Measurements from ENCODE around the gene FAM72D. TPM values are rescaled to one million over a fixed set of nuclear protein-coding genes. Genes with fewer than 3 reads are reported as not detected.
"Not testable (repeated sequence)": the region's sequence is repeated elsewhere in the genome, so short reads cannot be mapped to it uniquely, and the experiment has no call there.

Gene FAM72D
- total RNA-seq, 2 experiments from 2014 or later, result not detected

GRCh38 chr1:145076877-145077276, 18.9 kb upstream of the FAM72D start:
- POLR2A ChIA-PET, result not testable (repeated sequence)

DNA sequence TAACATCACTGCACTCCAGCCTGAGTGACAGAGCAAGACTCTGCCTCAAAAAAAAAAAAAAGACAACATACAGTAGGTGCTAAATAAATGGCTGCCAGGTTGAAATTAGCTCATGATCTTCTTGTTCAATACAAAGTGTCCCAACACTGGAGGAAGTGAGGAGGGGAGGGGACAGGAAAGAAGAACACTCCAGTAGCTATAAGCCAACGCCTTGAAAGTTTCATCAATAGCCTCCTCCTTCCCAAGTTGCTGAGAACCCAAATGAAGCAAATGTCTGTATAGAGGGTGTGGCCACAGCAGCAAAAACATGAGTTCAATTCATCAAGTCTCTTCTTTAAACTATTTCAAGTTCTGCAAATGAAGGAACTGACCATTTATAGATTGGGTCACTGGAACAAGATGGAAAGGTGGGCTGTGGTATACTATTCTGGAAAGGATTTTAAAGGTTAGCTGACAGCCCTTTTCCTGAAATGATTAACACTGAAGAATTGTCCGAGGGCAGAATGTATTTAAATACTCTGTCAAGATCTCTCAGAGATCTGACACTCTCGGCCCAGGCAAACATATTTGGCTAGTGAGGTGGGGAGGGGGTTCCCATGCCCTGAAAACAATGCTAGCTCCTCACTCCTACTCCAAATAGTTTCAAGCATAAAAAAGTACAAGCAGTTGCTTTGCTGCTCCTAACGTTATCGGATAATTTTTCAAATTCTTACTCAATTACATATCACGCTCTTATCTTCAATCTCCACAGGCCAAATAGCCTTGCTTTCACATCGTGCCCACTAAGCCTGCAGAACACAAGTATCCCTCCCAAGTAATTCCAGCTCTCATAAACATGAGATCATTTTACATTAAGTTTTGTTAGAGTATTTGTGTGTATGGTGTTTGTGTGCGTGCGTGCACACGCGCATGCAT, 17.6 kb upstream of the FAM72D start:
- H3K4me3 Mint-ChIP-seq, result not testable (repeated sequence)

More at GRCh38 chr1:145076877-145077276, 18.9 kb upstream of the FAM72D start:
- H3K4me1 ChIP-seq (ENCODE audit: insufficient read depth, low read length); H3K9me3 ChIP-seq (ENCODE audit: control insufficient read depth in 1 of 2, insufficient read depth in 1 of 2, low read length in 2 of 2); CTCF ChIA-PET; H3K36me3 Mint-ChIP-seq (ENCODE audit: low read depth); H3K9me3 Mint-ChIP-seq; H3K4me3 Mint-ChIP-seq; H3K27ac Mint-ChIP-seq; DNase-seq; ATAC-seq (ENCODE audit: poor library complexity); H3K27ac ChIP-seq (ENCODE audit: low read depth in 1 of 2, low read length in 2 of 2); H3K4me1 Mint-ChIP-seq (ENCODE audit: low read depth); intact Hi-C loops (cut with DNase I, micrococcal nuclease); H3K27me3 Mint-ChIP-seq; H3K4me3 ChIP-seq (ENCODE audit: low read length); H3K36me3 ChIP-seq (ENCODE audit: insufficient read depth, low read length); H3K27me3 ChIP-seq (ENCODE audit: control insufficient read depth in 1 of 2, insufficient read depth in 2 of 2, low read length in 2 of 2): not testable (repeated sequence)

DNA sequence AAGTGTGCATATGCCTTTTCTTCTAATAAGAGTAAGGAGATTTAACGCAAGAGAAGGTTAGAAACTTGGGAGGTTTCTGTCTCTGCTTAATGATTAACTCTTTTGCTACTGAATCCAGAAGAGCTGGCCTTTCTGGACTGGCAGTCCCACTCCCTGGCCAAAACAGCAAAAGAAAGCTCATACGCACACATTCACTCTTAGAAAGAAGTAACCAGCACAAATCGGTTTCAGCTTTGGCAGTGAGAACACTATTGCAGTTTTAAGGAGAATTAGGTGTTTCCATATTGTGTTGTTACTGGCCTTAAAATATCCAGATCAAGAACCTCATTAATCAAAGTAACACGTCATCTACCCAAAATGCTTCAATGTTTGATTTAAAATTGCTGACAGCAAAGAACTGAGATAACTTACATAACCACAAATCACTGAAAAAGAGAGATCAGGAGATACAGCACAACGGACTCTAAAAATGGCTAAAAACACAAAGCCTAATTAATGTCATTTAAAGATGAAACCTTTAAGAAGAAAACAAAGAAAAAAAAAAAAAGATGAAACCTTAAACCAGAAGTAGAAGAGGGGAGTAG, 16.9 kb upstream of the FAM72D start:
- H3K27ac ChIP-seq (ENCODE audit: low read depth in 1 of 2, low read length in 2 of 2); ATAC-seq (ENCODE audit: poor library complexity); H3K4me3 ChIP-seq (ENCODE audit: low read length); H3K9me3 ChIP-seq (ENCODE audit: control insufficient read depth in 1 of 2, insufficient read depth in 1 of 2, low read length in 2 of 2); H3K4me1 Mint-ChIP-seq (ENCODE audit: low read depth); H3K4me3 Mint-ChIP-seq; CTCF ChIA-PET; H3K36me3 ChIP-seq (ENCODE audit: insufficient read depth, low read length); H3K27me3 Mint-ChIP-seq; H3K36me3 Mint-ChIP-seq (ENCODE audit: low read depth); H3K27ac Mint-ChIP-seq; H3K9me3 Mint-ChIP-seq; intact Hi-C loops (cut with DNase I, micrococcal nuclease); DNase-seq; H3K4me1 ChIP-seq (ENCODE audit: insufficient read depth, low read length); H3K27me3 ChIP-seq (ENCODE audit: control insufficient read depth in 1 of 2, insufficient read depth in 2 of 2, low read length in 2 of 2); POLR2A ChIA-PET: not testable (repeated sequence)

More for the DNA sequence above, 17.6 kb upstream of the FAM72D start:
- H3K27ac Mint-ChIP-seq; H3K9me3 Mint-ChIP-seq; H3K4me1 Mint-ChIP-seq (ENCODE audit: low read depth); H3K4me3 ChIP-seq (ENCODE audit: low read length); ATAC-seq (ENCODE audit: poor library complexity); H3K9me3 ChIP-seq (ENCODE audit: control insufficient read depth in 1 of 2, insufficient read depth in 1 of 2, low read length in 2 of 2); H3K27me3 ChIP-seq (ENCODE audit: control insufficient read depth in 1 of 2, insufficient read depth in 2 of 2, low read length in 2 of 2); H3K36me3 ChIP-seq (ENCODE audit: insufficient read depth, low read length); POLR2A ChIA-PET; intact Hi-C loops (cut with DNase I, micrococcal nuclease); H3K27me3 Mint-ChIP-seq; CTCF ChIA-PET; DNase-seq; H3K27ac ChIP-seq (ENCODE audit: low read depth in 1 of 2, low read length in 2 of 2); H3K4me1 ChIP-seq (ENCODE audit: insufficient read depth, low read length); H3K36me3 Mint-ChIP-seq (ENCODE audit: low read depth): not testable (repeated sequence)

DNA sequence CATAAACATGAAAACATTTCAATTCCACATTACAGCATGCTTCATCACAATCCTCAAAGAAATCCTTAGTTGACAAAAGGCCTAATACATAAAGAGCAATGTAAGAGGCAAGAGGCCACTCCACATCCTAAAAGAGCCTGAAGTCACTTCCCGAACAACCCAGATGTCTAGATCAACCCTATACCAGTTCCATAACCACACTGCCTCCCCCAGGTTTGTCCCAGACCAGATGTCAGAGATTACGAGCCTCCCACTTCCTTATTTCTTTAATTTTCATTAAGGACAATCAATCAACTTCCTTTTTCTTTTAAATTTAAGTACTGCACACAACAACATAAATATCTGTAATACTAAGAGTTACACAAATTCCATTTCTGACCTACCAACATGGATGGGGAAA, 16.0 kb upstream of the FAM72D start:
- H3K9me3 Mint-ChIP-seq; ATAC-seq (ENCODE audit: poor library complexity): not testable (repeated sequence)

DNA sequence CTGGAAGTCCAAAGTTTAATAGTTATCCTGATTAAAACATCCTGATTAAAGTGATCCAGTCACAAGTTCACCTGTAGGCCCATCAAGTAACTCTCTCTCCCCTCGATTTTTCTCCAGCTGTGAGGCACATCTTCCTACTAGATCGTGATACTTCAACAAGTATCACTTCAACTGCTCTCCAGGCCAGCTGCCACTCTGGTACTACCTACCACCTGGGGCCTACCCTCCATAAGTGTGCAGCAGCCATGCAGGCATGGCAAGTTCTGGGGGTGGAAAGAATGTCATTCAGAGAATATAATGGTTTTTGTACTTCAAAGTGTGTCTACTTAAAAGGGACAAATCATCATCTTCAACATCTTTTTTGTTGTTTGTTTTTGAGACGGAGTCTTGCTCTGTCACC, 15.6 kb upstream of the FAM72D start:
- CTCF ChIA-PET; H3K27ac Mint-ChIP-seq; H3K9me3 Mint-ChIP-seq; H3K4me3 ChIP-seq (ENCODE audit: low read length); H3K4me1 ChIP-seq (ENCODE audit: insufficient read depth, low read length); H3K27me3 ChIP-seq (ENCODE audit: control insufficient read depth in 1 of 2, insufficient read depth in 2 of 2, low read length in 2 of 2); ATAC-seq (ENCODE audit: poor library complexity); H3K9me3 ChIP-seq (ENCODE audit: control insufficient read depth in 1 of 2, insufficient read depth in 1 of 2, low read length in 2 of 2); H3K27me3 Mint-ChIP-seq; intact Hi-C loops (cut with DNase I, micrococcal nuclease); H3K36me3 Mint-ChIP-seq (ENCODE audit: low read depth); H3K4me3 Mint-ChIP-seq; H3K4me1 Mint-ChIP-seq (ENCODE audit: low read depth); POLR2A ChIA-PET; DNase-seq; H3K27ac ChIP-seq (ENCODE audit: low read depth in 1 of 2, low read length in 2 of 2); H3K36me3 ChIP-seq (ENCODE audit: insufficient read depth, low read length): not testable (repeated sequence)

More for the DNA sequence above, 16.0 kb upstream of the FAM72D start:
- H3K36me3 Mint-ChIP-seq (ENCODE audit: low read depth); H3K4me3 Mint-ChIP-seq; CTCF ChIA-PET; H3K4me1 ChIP-seq (ENCODE audit: insufficient read depth, low read length); H3K9me3 ChIP-seq (ENCODE audit: control insufficient read depth in 1 of 2, insufficient read depth in 1 of 2, low read length in 2 of 2); intact Hi-C loops (cut with DNase I, micrococcal nuclease); H3K27me3 Mint-ChIP-seq; H3K27me3 ChIP-seq (ENCODE audit: control insufficient read depth in 1 of 2, insufficient read depth in 2 of 2, low read length in 2 of 2); POLR2A ChIA-PET; H3K36me3 ChIP-seq (ENCODE audit: insufficient read depth, low read length); H3K4me1 Mint-ChIP-seq (ENCODE audit: low read depth); H3K27ac ChIP-seq (ENCODE audit: low read depth in 1 of 2, low read length in 2 of 2); H3K27ac Mint-ChIP-seq; H3K4me3 ChIP-seq (ENCODE audit: low read length): not testable (repeated sequence)
- peak in 1 of 14 experiments; percentile 3 for DNase-seq

- H3K4me3 ChIP-seq (ENCODE audit: low read length); H3K27ac Mint-ChIP-seq; CTCF ChIA-PET: not testable (repeated sequence)
These were observed 13.1 kb upstream of the FAM72D start for GRCh38 chr1:145082483-145083255.

More at GRCh38 chr1:145082483-145083255, 13.1 kb upstream of the FAM72D start:
- H3K4me1 Mint-ChIP-seq (ENCODE audit: low read depth); H3K27ac ChIP-seq (ENCODE audit: low read depth in 1 of 2, low read length in 2 of 2); H3K4me1 ChIP-seq (ENCODE audit: insufficient read depth, low read length); H3K9me3 Mint-ChIP-seq; DNase-seq; H3K36me3 ChIP-seq (ENCODE audit: insufficient read depth, low read length); intact Hi-C loops (cut with DNase I, micrococcal nuclease); H3K27me3 Mint-ChIP-seq; H3K9me3 ChIP-seq (ENCODE audit: control insufficient read depth in 1 of 2, insufficient read depth in 1 of 2, low read length in 2 of 2); ATAC-seq (ENCODE audit: poor library complexity); H3K27me3 ChIP-seq (ENCODE audit: control insufficient read depth in 1 of 2, insufficient read depth in 2 of 2, low read length in 2 of 2); H3K4me3 Mint-ChIP-seq; POLR2A ChIA-PET; H3K36me3 Mint-ChIP-seq (ENCODE audit: low read depth): not testable (repeated sequence)

Measured in CD4-positive, alpha-beta T cell (primary cell).